Effector memory CD4-positive, alpha-beta T cell (primary cell): ENCODE measurements around the gene HOXC13.

Source experiments
- DNase-seq, 3 donors: peaks; one replicate each; pipeline ENCODE4 v3.0.0-alpha.2; 2020
- H3K27ac ChIP-seq: 2 replicates; pipeline ENCODE4 v1.7.0; 2013; ENCODE audit warnings: mild to moderate bottlenecking, low read length, moderate library complexity; ENCODE audit not compliant: insufficient read depth, poor library complexity, severe bottlenecking
- H3K27me3 ChIP-seq: replicated peaks from 2 replicates; pipeline ENCODE4 v1.7.0; 2013; ENCODE audit warnings: mild to moderate bottlenecking, low read length; ENCODE audit not compliant: insufficient read depth, control insufficient read depth, poor library complexity, severe bottlenecking
- H3K36me3 ChIP-seq: 2 replicates; pipeline ENCODE4 v1.7.0; 2013; ENCODE audit warnings: mild to moderate bottlenecking, low read length, moderate library complexity; ENCODE audit not compliant: control insufficient read depth, insufficient read depth
- H3K4me1 ChIP-seq: 2 replicates; pipeline ENCODE4 v1.7.0; 2013; ENCODE audit warnings: low read length, mild to moderate bottlenecking; ENCODE audit not compliant: control insufficient read depth, insufficient read depth, poor library complexity, severe bottlenecking
- H3K4me3 ChIP-seq: 2 replicates; pipeline ENCODE4 v1.7.0; 2013; ENCODE audit warnings: low read length, low read depth, mild to moderate bottlenecking; ENCODE audit not compliant: insufficient read depth, poor library complexity, severe bottlenecking
- H3K9me3 ChIP-seq: 2 replicates; pipeline ENCODE4 v1.7.0; 2013; ENCODE audit warnings: mild to moderate bottlenecking, low read length, moderate library complexity; ENCODE audit not compliant: control insufficient read depth

Gene HOXC13

DNA sequence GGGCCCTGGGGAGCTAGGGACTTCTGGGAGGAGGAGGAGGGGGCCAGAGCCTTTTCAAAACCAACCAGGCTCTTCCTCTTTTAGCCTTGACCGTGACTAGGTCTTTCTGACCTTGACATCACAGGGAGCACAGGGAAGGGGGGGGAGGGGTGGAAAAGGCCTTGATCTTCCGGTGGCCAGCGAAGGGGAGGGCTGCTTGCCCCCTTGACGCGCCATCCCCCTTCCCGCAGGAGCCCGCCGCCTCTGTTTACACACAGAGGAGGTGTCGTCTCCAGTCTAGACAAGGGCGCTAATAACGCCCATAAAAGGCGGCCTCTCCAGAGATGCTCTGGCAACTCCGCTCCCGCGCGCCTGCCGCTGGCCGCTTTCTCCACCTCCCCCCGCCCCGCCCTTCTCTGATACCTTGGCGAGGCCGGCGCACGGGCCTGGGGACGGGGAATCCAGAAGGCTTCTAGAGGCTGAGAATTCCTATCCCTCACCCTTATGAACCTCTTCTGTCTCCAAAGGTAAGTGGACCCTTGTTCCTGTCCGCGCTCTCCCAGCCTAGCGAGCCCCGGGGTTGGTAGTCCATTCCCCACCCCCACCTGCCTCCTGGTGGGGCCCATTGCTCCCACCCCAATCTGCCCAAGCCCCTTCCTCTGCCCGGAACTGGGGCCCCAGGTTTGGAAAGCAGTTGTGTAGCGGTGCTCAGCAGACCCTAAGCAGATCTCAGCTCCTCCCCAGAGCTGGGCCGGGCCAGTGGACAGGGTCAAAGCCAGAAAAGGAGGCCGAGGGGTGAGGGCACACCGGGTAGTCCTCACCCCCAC, 11.2 kb downstream of the HOXC13 start:
- Histone ChIP-seq H3K27ac (no peak overlapping the region), H3K4me3 (no peak overlapping the region), H3K9me3 (peaks cover 3% of the 10 kb centered on the region), H3K27me3 (peaks cover 95% of the 10 kb centered on the region), H3K36me3 (no peaks in the 10 kb centered on the region), H3K4me1 (peaks cover 6% of the 10 kb centered on the region)
- DNase-seq, result no peak

DNA sequence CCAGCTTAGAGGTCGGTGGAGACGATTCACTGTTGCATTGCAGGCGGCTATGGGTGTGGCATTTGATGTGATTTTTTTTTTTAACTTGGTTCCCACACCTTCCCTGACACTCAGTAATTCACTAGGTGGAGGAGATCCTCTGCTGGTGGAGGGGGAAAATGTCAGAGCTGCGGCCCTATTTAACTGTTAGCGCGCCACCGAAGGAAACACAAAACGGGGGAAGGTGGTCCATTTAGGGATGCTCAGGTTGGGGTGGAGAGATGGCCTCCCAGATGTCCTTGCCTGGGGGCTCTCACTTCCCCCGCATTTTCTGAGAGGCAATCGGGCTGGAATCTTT, 11.8 kb downstream of the HOXC13 start:
- Histone ChIP-seq H3K27ac (no peak overlapping the region), H3K4me1 (peaks cover 6% of the 10 kb centered on the region), H3K9me3 (peaks cover 3% of the 10 kb centered on the region), H3K27me3 (peaks cover 95% of the 10 kb centered on the region), H3K4me3 (no peak overlapping the region), H3K36me3 (no peaks in the 10 kb centered on the region)
- no peak for DNase-seq

DNA sequence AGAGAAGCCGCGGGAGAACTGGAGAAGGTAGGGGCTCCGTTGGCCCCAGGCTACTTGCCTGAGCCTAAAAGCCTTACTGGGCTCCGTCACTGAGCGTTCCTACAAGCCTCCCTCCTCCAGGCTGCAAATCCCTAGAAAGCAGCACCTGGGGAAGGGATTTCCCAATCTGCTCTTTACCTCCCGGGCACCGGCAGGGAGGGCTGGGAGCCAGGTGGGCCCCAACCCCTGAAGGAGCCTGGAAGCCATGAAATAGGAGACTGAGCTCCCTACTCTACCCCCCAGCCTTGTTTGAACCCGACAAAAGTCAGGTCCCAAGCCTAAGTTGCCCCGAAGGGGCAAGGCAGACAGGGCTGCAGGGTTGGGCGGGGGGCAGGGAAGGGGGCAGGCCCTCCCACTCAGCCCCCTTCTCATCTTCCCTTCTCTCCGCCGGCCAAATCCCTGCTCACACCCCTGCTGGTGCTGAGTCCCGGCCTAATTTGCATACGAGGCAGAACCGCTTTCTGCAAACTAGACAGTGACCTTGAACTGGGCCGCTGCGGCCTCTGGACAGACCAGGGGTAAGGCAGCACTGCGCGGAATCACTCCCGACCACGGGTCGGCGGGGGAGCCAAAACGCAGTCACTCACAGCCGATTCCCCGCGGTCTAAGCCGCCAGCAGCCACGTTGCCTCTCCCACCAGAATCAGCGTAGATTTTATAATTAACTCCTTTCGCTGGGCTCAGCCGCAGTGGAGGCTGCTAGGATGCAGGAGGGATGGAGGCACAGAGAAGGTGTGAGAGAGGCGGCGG, 12.4 kb downstream of the HOXC13 start:
- DNase-seq, result no peak
- Histone ChIP-seq H3K36me3 (no peaks in the 10 kb centered on the region), H3K4me3 (no peak overlapping the region), H3K27me3 (peaks cover 96% of the 10 kb centered on the region), H3K4me1 (peaks cover 6% of the 10 kb centered on the region), H3K9me3 (peaks cover 3% of the 10 kb centered on the region), H3K27ac (no peak overlapping the region)

DNA sequence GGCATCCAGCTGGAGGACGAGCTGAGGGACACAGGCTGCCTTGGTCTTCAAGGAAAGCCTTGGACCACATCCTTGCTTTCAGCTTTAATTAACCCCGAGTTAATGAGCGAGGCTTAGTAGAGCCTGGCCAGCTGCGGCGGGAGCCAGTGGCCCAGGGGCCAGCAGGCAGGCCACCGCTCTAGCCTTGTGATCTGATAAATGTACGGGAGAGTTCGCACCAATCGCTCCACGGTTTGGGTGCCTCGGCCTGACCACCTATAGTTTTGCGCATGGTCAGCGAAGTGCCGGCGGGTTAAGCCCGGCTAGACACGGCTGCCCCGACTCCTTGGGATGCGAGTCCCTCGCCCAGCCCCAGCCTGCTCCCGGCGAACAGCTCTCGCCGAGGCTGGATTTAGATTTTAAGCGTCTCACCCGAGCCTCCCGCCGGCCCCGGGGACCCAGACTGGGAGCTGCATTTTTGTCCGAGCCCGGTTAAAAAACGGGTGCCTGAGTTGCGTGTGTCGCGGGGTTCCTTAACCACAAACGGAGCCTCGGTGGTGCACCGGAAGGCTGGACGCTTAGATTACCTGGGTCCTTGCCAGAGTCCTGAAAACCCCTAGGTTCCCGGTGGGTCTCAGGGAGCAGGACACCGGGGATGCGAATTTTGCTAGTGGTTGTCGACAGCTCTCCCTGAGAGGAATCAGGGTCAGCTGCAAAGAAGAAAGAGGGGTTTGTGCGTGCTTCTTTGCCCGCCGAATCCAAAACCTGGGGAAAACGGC, 13.1 kb downstream of the HOXC13 start:
- Histone ChIP-seq H3K4me3 (no peak overlapping the region), H3K36me3 (no peaks in the 10 kb centered on the region), H3K4me1 (peaks cover 12% of the 10 kb centered on the region), H3K9me3 (peaks cover 3% of the 10 kb centered on the region), H3K27me3 (peaks cover 98% of the 10 kb centered on the region), H3K27ac (no peak overlapping the region)
- DNase-seq, result no peak

DNA sequence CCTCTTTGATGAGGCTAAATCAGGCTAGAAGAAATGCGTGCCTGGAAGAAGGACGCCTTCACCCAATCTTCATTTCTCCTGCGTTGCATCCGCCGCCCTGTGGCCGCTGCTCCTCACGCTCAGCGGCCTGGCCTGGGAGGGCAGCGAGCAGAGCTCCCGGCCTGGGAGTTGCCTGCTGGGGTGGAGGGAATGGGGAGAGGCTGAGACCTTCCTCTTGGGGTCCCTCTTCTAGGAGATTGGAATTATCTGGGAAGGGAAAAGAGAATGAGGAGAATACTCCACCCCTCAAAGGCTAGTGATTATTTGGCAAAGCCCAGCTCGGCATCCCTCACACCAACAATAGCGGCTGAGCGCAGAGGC, 13.7 kb downstream of the HOXC13 start:
- DNase-seq, result no peak
- Histone ChIP-seq H3K27ac (no peak overlapping the region), H3K4me1 (peaks cover 12% of the 10 kb centered on the region), H3K9me3 (peaks cover 3% of the 10 kb centered on the region), H3K36me3 (no peaks in the 10 kb centered on the region), H3K27me3 (peaks cover 98% of the 10 kb centered on the region), H3K4me3 (no peak overlapping the region)

DNA sequence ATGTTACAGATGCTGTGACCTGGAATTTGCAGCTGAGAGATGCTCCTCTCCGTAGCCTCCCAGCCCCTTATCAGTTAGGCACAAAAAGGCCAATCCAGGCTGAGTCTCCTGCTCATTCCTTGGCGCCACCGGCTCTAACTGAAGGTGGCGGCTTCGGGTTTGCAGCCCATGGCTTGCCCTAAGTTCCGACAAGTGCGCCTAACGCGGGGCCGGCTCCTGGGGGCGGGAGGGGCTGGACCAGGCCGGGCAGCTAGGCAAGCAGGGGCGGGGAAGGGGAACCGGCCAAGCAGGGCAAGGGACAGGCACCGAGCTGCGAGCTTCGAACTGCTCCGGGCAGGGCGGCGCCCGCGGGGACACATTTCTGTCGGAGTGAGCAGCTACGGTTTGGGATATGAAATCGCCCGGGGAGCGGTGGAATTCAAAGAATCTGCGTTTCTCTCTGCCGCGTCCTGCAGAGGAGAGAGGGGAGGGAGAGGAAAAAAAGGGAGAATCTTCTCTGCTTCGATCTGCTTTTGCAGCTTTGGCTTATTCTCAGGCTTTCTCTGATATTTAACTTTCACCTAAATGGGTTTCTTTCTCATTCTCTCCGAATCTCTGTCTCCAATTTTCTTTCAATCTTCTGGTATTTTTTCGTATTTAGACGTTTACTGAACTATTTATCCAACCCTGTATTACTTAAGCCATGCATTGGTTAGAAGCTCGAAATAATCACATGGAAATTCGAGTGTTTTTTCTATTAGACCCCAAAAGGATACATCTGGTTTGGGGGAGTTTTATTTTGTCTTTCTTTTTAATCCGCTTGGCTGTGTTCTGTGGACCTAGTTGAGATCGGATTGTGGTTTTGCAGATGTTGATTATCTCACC, 14.5 kb downstream of the HOXC13 start:
- no peak overlapping the region for H3K4me3 ChIP-seq
- peaks cover 12% of the 10 kb centered on the region for H3K4me1 ChIP-seq
- DNase-seq, result no peak
- H3K27me3 ChIP-seq, result peaks cover 96% of the 10 kb centered on the region
- H3K36me3 ChIP-seq, result no peaks in the 10 kb centered on the region
- no peak overlapping the region for H3K27ac ChIP-seq
- peaks cover 3% of the 10 kb centered on the region for H3K9me3 ChIP-seq

DNA sequence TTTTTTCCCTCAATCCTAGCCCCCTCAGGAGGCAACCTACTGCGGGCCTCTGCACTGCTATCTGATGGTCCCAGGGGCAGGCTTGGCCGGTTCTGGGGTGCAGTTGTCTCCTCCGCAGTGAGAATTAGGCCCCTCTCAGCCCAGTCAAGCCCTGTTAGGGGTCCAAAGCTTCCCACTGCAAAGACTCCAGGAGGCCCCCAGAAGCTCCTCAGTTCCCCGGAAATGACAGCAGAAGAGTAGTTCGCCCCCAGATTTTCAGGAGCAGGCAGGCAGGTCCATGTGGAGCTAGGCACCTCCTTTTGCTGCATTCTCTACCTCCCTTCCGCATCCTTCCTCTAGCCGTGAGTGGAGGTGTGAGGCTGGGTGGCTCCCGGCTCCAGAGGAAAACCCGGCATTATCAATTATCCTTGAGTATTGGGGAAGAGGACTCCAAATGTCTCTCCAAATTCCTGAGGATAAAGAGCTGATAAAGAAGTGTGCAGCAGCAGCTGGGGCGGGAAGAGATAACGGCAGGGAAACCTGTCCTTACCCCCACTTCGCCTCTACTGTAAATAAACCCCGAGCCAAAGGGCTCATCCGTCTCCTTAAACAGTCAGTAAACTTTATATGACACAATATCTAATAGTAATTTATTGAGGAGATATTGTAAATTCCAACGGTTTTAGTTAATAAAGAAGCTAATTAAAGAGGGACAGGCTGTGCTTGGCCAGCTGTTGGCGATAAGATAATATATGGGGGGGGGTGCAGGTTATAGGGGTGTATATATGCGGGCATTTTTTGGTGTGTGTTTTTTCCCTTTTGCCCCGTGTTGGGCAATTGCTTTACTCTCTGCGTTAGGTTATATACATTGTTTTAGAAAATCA, 15.4 kb downstream of the HOXC13 start:
- Histone ChIP-seq H3K27me3 (peaks cover 91% of the 10 kb centered on the region), H3K4me1 (peaks cover 12% of the 10 kb centered on the region), H3K27ac (no peak overlapping the region), H3K9me3 (peaks cover 3% of the 10 kb centered on the region), H3K36me3 (no peaks in the 10 kb centered on the region), H3K4me3 (no peak overlapping the region)
- DNase-seq, result no peak

DNA sequence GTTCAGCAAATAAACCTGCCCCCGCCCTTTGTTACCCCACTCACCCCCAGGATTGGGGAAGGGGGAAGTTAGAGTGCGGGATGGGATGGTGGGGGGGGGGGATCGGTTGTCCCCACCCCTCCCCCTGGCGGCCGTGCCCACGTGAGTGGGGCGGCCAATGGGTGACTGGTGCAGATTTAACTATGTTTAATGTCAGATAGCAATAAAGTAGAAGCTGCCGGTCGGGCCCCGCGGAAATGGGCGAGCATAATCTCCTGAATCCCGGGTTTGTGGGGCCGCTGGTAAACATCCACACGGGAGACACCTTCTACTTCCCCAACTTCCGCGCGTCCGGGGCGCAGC, 16.0 kb downstream of the HOXC13 start, which contains the start of gene HOXC12:
HOXC12 (plus strand) TSS at position 210 of the 342 bp plus-strand sequence; CDS start at position 237, 27 bp downstream.
- Histone ChIP-seq H3K27ac (no peak within 1 kb of the TSS), H3K4me1 (peaks cover 12% of the 10 kb centered on the region), H3K36me3 (no peaks in the 10 kb centered on the region), H3K4me3 (no peak within 1 kb of the TSS), H3K27me3 (peaks cover 91% of the 10 kb centered on the region), H3K9me3 (peaks cover 3% of the 10 kb centered on the region)
- DNase-seq, result no peak
